HEK293T (cell line): ENCODE results near the gene GPR143.

Source experiments
- ARNT ChIP-seq: fragments of 450-650 bp; IDR thresholded peaks from 2 replicates; pipeline ENCODE4 v1.6.1; 2017; ENCODE audit warnings: mild to moderate bottlenecking
- BHLHE40 ChIP-seq: fragments of 450-650 bp; IDR thresholded peaks from 2 replicates; pipeline ENCODE4 v1.6.1; 2016; ENCODE audit warnings: mild to moderate bottlenecking, moderate library complexity, borderline replicate concordance
- FOXK2 ChIP-seq: fragments of 450-650 bp; IDR thresholded peaks from 2 replicates; pipeline ENCODE4 v1.6.1; 2016; ENCODE audit warnings: mild to moderate bottlenecking
- FOXM1 ChIP-seq: fragments of 450-650 bp; IDR thresholded peaks from 2 replicates; pipeline ENCODE4 v1.6.1; 2017; ENCODE audit warnings: mild to moderate bottlenecking, borderline replicate concordance
- HDGF ChIP-seq: fragments of 450-650 bp; IDR thresholded peaks from 2 replicates; pipeline ENCODE4 v1.6.1; 2017; ENCODE audit warnings: antibody characterized with exemption, borderline replicate concordance
- LEF1 ChIP-seq: fragments of 450-650 bp; IDR thresholded peaks from 2 replicates; pipeline ENCODE4 v1.6.1; 2017; ENCODE audit warnings: mild to moderate bottlenecking, borderline replicate concordance
- PKNOX1 ChIP-seq: fragments of 450-650 bp; IDR thresholded peaks from 2 replicates; pipeline ENCODE4 v1.6.1; 2016
- SP1 ChIP-seq: fragments of 450-650 bp; IDR thresholded peaks from 2 replicates; pipeline ENCODE4 v1.6.1; 2017
- SUZ12 ChIP-seq: fragments of 450-650 bp; IDR thresholded peaks from 2 replicates; pipeline ENCODE4 v1.6.1; 2016; ENCODE audit warnings: mild to moderate bottlenecking
- TARDBP ChIP-seq: fragments of 450-650 bp; IDR thresholded peaks from 2 replicates; pipeline ENCODE4 v1.6.1; 2016

GRCh38 chrX:9677098-9677739 is 88.4 kb downstream of the GPR143 start:
- TF ChIP-seq TARDBP (no peak), BHLHE40 (no peak), ARNT (no peak), FOXK2 (no peak), SUZ12 (no peak), LEF1 (no peak), FOXM1 (no peak), PKNOX1 (no peak), HDGF (no peak), SP1 (no peak)
